BLaER1 (cell line): ENCODE measurements around the gene GARIN1A.

Experiments used
- H3K27ac ChIP-seq: shearing (Covaris generic); formaldehyde crosslinking; 2 replicates; pipeline ENCODE4 v1.8.1; 2022
- H3K27me3 ChIP-seq: shearing (Covaris generic); formaldehyde crosslinking; 2 replicates; pipeline ENCODE4 v1.8.1; 2022
- H3K36me3 ChIP-seq: shearing (Covaris generic); formaldehyde crosslinking; 2 replicates; pipeline ENCODE4 v1.8.1; 2022
- H3K4me1 ChIP-seq: shearing (Covaris generic); formaldehyde crosslinking; 2 replicates; pipeline ENCODE4 v1.8.1; 2022
- H3K4me2 ChIP-seq: shearing (Covaris generic); formaldehyde crosslinking; 2 replicates; pipeline ENCODE4 v1.8.1; 2022
- H3K4me3 ChIP-seq: shearing (Covaris generic); formaldehyde crosslinking; 2 replicates; pipeline ENCODE4 v1.8.1; 2022
- H3K9ac ChIP-seq: shearing (Covaris generic); formaldehyde crosslinking; 2 replicates; pipeline ENCODE4 v1.8.1; 2022
- H3K9me3 ChIP-seq: shearing (Covaris generic); formaldehyde crosslinking; 2 replicates; pipeline ENCODE4 v1.8.1; 2022
- H4K20me1 ChIP-seq: shearing (Covaris generic); formaldehyde crosslinking; 2 replicates; pipeline ENCODE4 v1.8.1; 2022
- Cebpa-rat ChIP-seq: shearing (Covaris generic); IDR thresholded peaks from 2 replicates; pipeline ENCODE4 v1.8.1; 2022

The GARIN1A gene

DNA sequence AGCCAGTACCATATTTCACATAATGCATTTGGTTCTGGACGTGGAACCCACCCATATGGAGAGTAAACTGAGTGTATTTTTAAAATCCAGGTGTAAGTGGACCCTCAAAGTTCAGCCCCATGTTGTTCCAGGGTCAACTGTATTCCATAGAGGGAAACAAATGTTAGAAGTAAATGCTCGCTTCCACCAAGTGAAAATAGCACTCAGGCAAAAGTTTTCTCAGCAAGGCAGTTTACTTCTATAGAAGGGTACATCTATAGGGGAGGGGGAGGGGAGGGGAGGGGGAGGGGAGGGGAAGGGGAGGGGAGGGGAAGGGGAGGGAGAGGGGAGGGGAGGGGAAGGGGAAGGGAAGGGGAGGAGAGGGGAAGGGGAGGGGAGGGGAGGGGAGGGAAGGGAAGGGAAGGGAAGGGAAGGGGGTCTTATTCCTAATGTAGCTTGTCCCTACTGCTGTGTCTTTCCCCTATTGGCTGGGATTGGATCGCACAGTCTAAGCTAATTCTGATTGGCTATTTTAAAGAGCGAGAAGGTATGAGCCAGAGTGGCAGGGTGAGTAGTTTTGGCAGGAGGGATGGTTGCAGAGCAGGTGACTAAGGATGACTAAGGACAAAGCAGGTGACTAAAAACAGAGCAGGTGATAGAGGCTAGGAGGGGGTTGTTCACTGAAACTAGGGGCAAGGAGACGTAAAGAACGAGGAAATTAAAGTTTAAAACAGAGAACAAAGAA, 29.1 kb downstream of the GARIN1A start:
- no peak for TF ChIP-seq Cebpa-rat
- H3K4me3 ChIP-seq = no peak overlapping the region

DNA sequence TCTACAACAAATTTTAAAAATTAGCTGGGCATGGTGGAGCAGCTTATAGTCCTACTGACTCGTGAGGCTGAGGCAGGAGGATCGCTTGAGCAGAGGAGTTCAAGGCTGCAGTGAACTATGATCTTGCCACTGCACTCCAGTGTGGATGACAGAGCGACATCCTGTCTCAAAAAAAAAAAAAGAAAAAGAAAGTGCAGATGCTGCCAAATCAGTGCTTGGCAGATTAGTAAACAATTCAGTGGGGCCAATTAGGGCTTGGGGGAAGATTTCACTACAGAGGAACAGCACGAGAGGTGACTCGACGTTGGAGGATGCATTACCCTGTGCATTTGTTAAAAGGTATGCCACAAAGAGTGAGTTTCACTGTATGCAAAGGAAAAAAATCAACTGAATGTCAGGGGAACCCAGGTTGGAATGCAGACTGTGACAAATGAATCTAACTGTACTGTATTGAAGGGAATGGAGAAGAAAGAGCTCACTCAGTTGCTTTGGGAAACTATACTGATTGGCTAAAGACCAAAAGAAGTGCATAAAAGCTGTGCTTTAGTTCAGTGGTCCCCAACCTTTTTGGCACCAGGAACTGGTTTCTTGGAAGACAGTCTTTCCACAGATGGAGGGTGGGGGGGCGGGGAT, 31.6 kb downstream of the GARIN1A start:
- Histone ChIP-seq H3K4me1 (no peaks in the 10 kb centered on the region), H3K27me3 (peaks cover 7% of the 10 kb centered on the region), H3K27ac (no peak overlapping the region), H4K20me1 (no peaks in the 10 kb centered on the region), H3K9ac (no peak overlapping the region), H3K36me3 (no peaks in the 10 kb centered on the region), H3K4me2 (no peak overlapping the region), H3K9me3 (peaks cover 2% of the 10 kb centered on the region; the same call in 1 of the 2 replicates), H3K4me3 (no peak overlapping the region)
- no peak for TF ChIP-seq Cebpa-rat

More for the DNA sequence above, 29.1 kb downstream of the GARIN1A start:
- Histone ChIP-seq H3K4me2 (no peak overlapping the region), H3K4me1 (no peaks in the 10 kb centered on the region), H3K27ac (no peak overlapping the region), H3K9ac (no peak overlapping the region), H3K9me3 (peaks cover 27% of the 10 kb centered on the region), H3K27me3 (peaks cover 32% of the 10 kb centered on the region), H3K36me3 (no peaks in the 10 kb centered on the region), H4K20me1 (no peaks in the 10 kb centered on the region)

DNA sequence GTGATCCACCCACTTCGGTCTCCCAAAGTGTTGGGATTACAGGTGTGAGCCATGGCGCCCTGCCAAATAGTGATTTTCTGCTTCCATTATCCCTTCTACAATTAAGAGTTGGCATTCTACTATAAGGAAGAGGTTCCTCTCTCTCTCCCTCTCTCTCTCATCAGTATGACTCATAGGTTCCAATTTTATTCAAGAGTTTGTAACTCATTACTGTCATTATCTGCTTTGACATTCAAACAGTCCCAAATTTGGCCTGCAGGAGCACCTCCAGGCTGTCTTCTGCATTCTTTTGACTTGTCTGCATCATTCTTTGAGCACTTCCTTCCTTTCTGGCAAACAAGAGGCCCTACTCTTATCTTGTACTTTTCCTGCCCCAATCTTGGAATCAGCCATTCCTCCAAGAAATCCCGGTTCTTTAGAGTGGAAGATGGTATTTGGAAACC, 33.8 kb downstream of the GARIN1A start:
- no peak overlapping the region for H3K27ac ChIP-seq
- H3K36me3 ChIP-seq = no peaks in the 10 kb centered on the region
- H3K4me1 ChIP-seq = no peaks in the 10 kb centered on the region
- TF ChIP-seq Cebpa-rat = no peak
- no peak overlapping the region for H3K9ac ChIP-seq
- H3K4me2 ChIP-seq = no peak overlapping the region
- H4K20me1 ChIP-seq = no peaks in the 10 kb centered on the region
- H3K27me3 ChIP-seq = no peaks in the 10 kb centered on the region
- no peaks in the 10 kb centered on the region for H3K9me3 ChIP-seq
- no peak overlapping the region for H3K4me3 ChIP-seq

- Histone ChIP-seq H3K27ac (no peak overlapping the region), H3K4me2 (no peak overlapping the region), H3K4me3 (no peak overlapping the region), H3K27me3 (no peaks in the 10 kb centered on the region), H3K4me1 (no peaks in the 10 kb centered on the region), H3K9me3 (peaks cover 5% of the 10 kb centered on the region), H4K20me1 (no peaks in the 10 kb centered on the region), H3K36me3 (no peaks in the 10 kb centered on the region), H3K9ac (no peak overlapping the region)
- no peak for TF ChIP-seq Cebpa-rat
Measured at GRCh38 chr7:128707752-128708151, 35.7 kb downstream of the GARIN1A start.

GRCh38 chr7:128708235-128708634, 36.1 kb downstream of the GARIN1A start:
- Histone ChIP-seq H3K9me3 (peaks cover 9% of the 10 kb centered on the region), H3K9ac (no peak overlapping the region), H3K36me3 (no peaks in the 10 kb centered on the region), H4K20me1 (no peaks in the 10 kb centered on the region), H3K4me3 (no peak overlapping the region), H3K4me2 (no peak overlapping the region), H3K27me3 (no peaks in the 10 kb centered on the region), H3K4me1 (no peaks in the 10 kb centered on the region), H3K27ac (no peak overlapping the region)
- TF ChIP-seq Cebpa-rat = no peak

DNA sequence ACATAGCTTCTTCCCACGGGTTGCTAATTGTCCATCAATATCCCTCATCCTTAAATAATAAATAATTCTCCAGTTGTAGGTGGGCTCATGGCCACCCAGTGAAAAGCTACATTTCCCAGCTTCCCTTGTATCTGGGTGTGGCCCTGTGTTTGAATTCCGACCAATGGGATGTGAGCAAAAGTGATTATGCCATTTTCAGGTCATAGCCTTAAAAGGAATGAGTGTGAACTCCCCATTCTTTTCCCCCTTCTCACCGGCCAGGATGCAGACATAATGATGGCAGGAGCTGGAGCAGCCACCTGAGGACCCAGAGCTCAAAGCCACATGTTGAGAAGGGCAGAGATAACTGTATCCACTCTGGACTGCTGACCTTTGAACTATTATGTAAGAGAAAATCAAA, 36.7 kb downstream of the GARIN1A start:
- TF ChIP-seq Cebpa-rat = no peak
- H3K9me3 ChIP-seq = peaks cover 9% of the 10 kb centered on the region
- no peaks in the 10 kb centered on the region for H3K36me3 ChIP-seq
- H3K4me3 ChIP-seq = no peak overlapping the region
- H3K9ac ChIP-seq = no peak overlapping the region
- no peaks in the 10 kb centered on the region for H4K20me1 ChIP-seq
- no peak overlapping the region for H3K27ac ChIP-seq
- H3K27me3 ChIP-seq = no peaks in the 10 kb centered on the region
- no peak overlapping the region for H3K4me2 ChIP-seq
- no peaks in the 10 kb centered on the region for H3K4me1 ChIP-seq

DNA sequence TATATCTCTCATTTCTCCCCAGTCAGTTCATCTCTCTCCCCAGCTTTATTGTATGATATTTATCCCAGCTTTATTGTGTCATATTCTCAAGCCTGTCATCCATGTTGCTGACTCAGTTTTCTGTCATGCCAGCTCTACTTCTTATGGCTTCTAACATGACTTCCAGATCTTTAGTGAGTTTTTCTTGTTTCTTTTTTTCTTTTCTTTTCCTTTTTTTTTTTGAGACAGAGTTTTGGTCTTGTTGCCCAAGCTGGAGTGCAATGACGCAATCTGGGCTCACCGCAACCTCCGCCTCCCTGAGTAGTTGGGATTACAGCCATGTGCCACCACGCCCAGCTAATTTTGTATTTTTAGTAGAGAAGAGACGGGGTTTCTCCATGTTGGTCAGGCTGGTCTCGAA, 38.4 kb downstream of the GARIN1A start:
- no peak for TF ChIP-seq Cebpa-rat
- Histone ChIP-seq H3K9ac (no peak overlapping the region), H3K36me3 (no peaks in the 10 kb centered on the region), H4K20me1 (no peaks in the 10 kb centered on the region), H3K27ac (no peak overlapping the region), H3K4me1 (no peaks in the 10 kb centered on the region), H3K9me3 (peaks cover 9% of the 10 kb centered on the region), H3K4me3 (no peak overlapping the region), H3K4me2 (no peak overlapping the region), H3K27me3 (no peaks in the 10 kb centered on the region)

DNA sequence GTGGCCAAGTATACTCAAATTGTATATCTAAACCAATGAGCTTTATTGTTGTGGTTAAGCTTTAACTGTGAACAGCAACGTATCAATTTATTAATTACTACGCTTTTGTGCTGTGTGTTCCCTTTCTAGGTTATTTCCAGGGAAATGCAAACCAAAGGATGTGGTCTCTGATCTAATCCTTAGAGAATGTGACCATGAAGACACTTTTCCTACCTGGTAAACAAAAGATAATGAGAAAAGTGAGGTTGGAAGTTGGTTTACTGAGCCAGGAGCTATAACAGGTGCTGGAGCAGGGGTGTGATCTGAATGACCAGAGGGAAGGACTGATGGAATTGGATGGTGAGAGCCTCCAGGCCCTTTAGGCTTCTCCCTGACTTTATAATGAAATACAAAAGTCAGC, 41.7 kb downstream of the GARIN1A start:
- Histone ChIP-seq H3K27ac (no peak overlapping the region), H3K4me1 (no peaks in the 10 kb centered on the region), H3K9me3 (peaks cover 9% of the 10 kb centered on the region), H4K20me1 (no peaks in the 10 kb centered on the region), H3K4me3 (no peak overlapping the region), H3K9ac (no peak overlapping the region), H3K4me2 (no peak overlapping the region), H3K36me3 (no peaks in the 10 kb centered on the region), H3K27me3 (no peaks in the 10 kb centered on the region)
- TF ChIP-seq Cebpa-rat = no peak

DNA sequence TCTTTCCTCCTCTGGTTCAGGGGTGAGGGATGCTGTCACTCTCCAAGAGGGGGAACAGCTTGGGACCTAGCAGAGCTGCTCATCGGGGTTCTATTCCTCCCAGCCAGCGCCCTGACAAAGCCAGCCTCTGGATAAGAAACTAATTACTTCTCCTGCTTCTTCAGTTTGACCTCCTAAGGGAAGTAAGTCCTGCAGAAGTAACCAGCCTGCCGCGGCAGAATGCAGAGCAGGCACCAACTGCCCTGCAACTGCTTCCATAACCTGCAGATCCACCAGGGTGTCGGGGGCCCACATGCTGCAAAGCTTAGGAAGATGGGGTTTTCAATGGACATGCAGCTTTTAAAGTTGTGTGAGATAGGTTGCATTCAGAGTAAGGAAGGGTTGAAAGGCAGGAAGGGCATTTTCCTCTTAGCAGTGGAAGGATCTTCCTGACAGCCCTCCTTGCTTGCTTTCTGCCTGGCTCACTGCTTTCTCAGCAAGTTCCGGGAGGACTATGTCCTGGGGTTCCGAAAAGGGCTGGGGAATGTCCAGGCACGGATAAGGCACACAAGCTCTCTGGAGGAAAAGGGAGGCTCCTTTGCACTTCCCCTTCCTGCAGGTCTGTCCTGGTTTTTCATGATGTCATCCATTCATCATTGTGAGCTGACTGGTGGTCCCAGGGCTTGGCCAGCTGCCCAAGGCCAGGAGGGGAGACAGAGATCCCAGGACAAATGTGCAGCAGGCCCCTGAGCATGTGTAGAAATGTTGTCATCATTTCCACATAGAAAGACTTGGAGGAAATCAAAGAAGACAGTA, 42.8 kb downstream of the GARIN1A start:
- Histone ChIP-seq H3K4me1 (no peaks in the 10 kb centered on the region), H3K27me3 (no peaks in the 10 kb centered on the region), H3K9me3 (peaks cover 9% of the 10 kb centered on the region), H3K27ac (no peak overlapping the region), H4K20me1 (no peaks in the 10 kb centered on the region), H3K9ac (no peak overlapping the region), H3K36me3 (no peaks in the 10 kb centered on the region), H3K4me3 (no peak overlapping the region), H3K4me2 (no peak overlapping the region)
- TF ChIP-seq Cebpa-rat = no peak
